ENCODE results near the gene GALNT15. TPM values are rescaled to one million over a fixed set of nuclear protein-coding genes. Genes with fewer than 3 reads are reported as not detected.

The GALNT15 gene
- total and polyA plus RNA-seq, 2 donors (not counting 1 experiment from before 2014, with no cell fraction given): not detected

DNA sequence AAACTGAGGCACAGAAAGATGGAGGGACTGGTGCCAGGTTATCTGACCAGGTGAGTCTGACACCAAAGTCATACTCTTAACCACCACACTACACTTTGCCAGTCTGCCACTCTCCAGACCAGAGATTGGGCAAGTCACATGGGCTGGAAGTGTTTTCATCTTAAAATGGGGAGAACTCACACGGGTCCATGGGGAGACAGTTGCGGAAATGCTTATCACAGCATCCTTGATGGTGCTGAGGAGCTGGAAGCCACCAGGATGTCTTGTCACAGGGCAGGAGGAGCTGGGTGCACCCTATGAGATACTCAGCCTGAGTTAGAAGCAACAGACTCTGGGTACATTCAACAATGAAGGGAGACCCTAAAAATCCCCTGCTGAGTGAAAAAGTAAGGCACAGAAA is 4.8 kb downstream of the GALNT15 start:
- Histone ChIP-seq H3K36me3 (replicated peaks in 1 of 2; ENCODE audit: control extremely low read depth in 1 of 2, control insufficient read depth in 1 of 2, extremely low read depth in 1 of 2, insufficient read depth in 2 of 2, low read length in 1 of 2) (no peaks in the 10 kb centered on the region), H3K4me3 (ENCODE audit: control extremely low read depth in 1 of 5, extremely low read depth in 1 of 5, insufficient read depth in 1 of 5, low read depth in 2 of 5, low read length in 4 of 5) (no peak overlapping the region), H3K9me3 (ENCODE audit: control extremely low read depth in 1 of 3, control insufficient read depth in 2 of 3, insufficient read depth in 1 of 3, low read length in 2 of 3) (no peaks in the 10 kb centered on the region), H3K4me2 (replicated peaks; ENCODE audit: low read depth, low read length, poor library complexity, severe bottlenecking) (no peak overlapping the region), H3K4me1 (ENCODE audit: control insufficient read depth in 2 of 2, insufficient read depth in 2 of 2, low read length in 2 of 2) (peaks cover 3 to 4% of the 10 kb centered on the region in 2 donors), H4K20me1 (ENCODE audit: control insufficient read depth, insufficient read depth, low read length, poor library complexity, severe bottlenecking) (no peaks in the 10 kb centered on the region), H3K79me2 (ENCODE audit: control insufficient read depth, insufficient read depth, low read length) (no peaks in the 10 kb centered on the region), H3K27ac (ENCODE audit: low read length in 2 of 2) (no peak overlapping the region), H3K9ac (ENCODE audit: low read length) (no peak overlapping the region), H2AFZ (ENCODE audit: insufficient read depth, low read depth, low read length, poor library complexity, severe bottlenecking) (no peak overlapping the region), H3K27me3 (replicated peaks in 1 of 4; ENCODE audit: control extremely low read depth in 1 of 4, control insufficient read depth in 3 of 4, insufficient read depth in 4 of 4, low read length in 3 of 4) (peaks cover 0 to 7% (median 4%) of the 10 kb centered on the region in 4 experiments)
- Mint-ChIP-seq H3K4me3 (no peak overlapping the region), H3K27me3 (peaks cover 23% of the 10 kb centered on the region), H3K27ac (no peak overlapping the region), H3K9me3 (ENCODE audit: insufficient read depth) (no peaks in the 10 kb centered on the region), H3K4me1 (peaks cover 7% of the 10 kb centered on the region)
- DNase-seq (no peak), ATAC-seq (ENCODE audit: low read depth) (no peak)
- TF ChIP-seq EZH2 (IDR thresholded peaks at IDR 0.05; ENCODE audit: borderline replicate concordance, insufficient read depth, low read depth, low read length, poor library complexity, severe bottlenecking): no peak
- TF ChIP-seq, protein P1, sequence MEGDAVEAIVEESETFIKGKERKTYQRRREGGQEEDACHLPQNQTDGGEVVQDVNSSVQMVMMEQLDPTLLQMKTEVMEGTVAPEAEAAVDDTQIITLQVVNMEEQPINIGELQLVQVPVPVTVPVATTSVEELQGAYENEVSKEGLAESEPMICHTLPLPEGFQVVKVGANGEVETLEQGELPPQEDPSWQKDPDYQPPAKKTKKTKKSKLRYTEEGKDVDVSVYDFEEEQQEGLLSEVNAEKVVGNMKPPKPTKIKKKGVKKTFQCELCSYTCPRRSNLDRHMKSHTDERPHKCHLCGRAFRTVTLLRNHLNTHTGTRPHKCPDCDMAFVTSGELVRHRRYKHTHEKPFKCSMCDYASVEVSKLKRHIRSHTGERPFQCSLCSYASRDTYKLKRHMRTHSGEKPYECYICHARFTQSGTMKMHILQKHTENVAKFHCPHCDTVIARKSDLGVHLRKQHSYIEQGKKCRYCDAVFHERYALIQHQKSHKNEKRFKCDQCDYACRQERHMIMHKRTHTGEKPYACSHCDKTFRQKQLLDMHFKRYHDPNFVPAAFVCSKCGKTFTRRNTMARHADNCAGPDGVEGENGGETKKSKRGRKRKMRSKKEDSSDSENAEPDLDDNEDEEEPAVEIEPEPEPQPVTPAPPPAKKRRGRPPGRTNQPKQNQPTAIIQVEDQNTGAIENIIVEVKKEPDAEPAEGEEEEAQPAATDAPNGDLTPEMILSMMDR (IDR thresholded peaks at IDR 0.05): no peak
- 91% methylated on average over 2 of the region's 2 CpGs for WGBS (ENCODE audit: insufficient coverage)
- POLR2A ChIA-PET: no interaction called here
- CTCF ChIA-PET: interaction anchor here (1.0 to 1.5 kb wide), 5 partner anchors 363 to 976 kb away, joined by 3 to 14 read pairs (median 4); partner anchors contain the start of gene CAPN7
- intact Hi-C loops (cut with micrococcal nuclease): no loop called here

DNA sequence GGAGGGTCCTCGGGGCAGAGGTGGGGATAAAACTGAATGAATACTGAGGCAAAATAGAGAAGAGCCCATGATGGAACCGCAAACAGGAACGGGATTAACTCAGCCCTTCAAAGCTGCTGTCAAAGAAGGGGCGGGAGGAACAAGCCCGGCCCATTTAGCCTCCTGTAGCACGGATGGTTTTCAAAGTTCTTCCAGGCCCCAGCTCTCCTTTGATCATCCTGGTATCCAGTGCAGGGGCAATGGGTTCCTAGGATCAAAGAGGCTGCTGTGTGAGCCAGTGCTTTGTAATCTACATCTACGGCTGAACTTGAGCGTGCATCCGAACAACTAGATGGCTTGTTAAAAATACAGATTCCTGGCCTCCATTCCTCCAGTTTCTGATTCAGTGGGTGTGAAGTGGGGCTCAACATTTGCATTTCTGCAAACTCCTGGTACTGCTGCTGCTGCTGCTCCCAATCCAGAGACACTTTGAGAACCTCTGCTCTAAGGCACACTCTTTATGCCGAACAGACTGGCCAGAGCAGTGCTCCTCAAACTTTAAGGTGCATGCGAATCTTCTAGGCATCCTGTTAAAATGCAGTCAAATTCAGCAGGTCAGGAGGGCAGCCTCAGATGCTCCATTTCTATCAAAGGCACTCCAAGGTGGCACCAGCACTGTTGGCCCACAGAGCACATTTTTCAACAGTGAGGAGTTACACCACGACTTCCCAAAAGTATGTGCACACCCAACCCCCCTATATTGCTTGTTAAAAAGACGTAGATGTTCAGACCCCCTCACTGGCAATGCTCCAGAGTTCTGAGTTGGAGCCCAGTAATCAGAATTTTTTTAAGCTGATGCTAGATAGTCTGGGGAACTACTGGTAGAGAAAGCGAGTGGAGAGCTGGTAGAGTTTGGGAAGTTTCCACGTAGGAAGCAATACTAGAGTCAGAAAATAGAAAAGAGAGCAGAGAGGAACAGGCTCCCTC is 5.6 kb downstream of the GALNT15 start:
- intact Hi-C loops (cut with micrococcal nuclease): no loop called here
- no peak overlapping the region for H3K4me3 ChIP-seq (ENCODE audit: control extremely low read depth in 1 of 5, extremely low read depth in 1 of 5, insufficient read depth in 1 of 5, low read depth in 2 of 5, low read length in 4 of 5)
- no peaks in the 10 kb centered on the region for H3K9me3 ChIP-seq (ENCODE audit: control extremely low read depth in 1 of 3, control insufficient read depth in 2 of 3, insufficient read depth in 1 of 3, low read length in 2 of 3)
- H3K9ac ChIP-seq (ENCODE audit: low read length): no peak overlapping the region
- ATAC-seq (ENCODE audit: low read depth): no peak
- TF ChIP-seq, protein P1 (IDR thresholded peaks at IDR 0.05): no peak
- no peak for TF ChIP-seq EZH2 (IDR thresholded peaks at IDR 0.05; ENCODE audit: borderline replicate concordance, insufficient read depth, low read depth, low read length, poor library complexity, severe bottlenecking)
- H4K20me1 ChIP-seq (ENCODE audit: control insufficient read depth, insufficient read depth, low read length, poor library complexity, severe bottlenecking): no peaks in the 10 kb centered on the region
- H3K4me2 ChIP-seq (replicated peaks; ENCODE audit: low read depth, low read length, poor library complexity, severe bottlenecking): no peak overlapping the region
- peaks cover 20% of the 10 kb centered on the region for H3K27me3 Mint-ChIP-seq
- H3K79me2 ChIP-seq (ENCODE audit: control insufficient read depth, insufficient read depth, low read length): no peaks in the 10 kb centered on the region
- H3K27me3 ChIP-seq (replicated peaks in 1 of 4; ENCODE audit: control extremely low read depth in 1 of 4, control insufficient read depth in 3 of 4, insufficient read depth in 4 of 4, low read length in 3 of 4): peaks cover 0 to 7% (median 4%) of the 10 kb centered on the region in 4 experiments
- CTCF ChIA-PET: no interaction called here
- peaks cover 3 to 4% of the 10 kb centered on the region in 2 donors for H3K4me1 ChIP-seq (ENCODE audit: control insufficient read depth in 2 of 2, insufficient read depth in 2 of 2, low read length in 2 of 2)
- H3K36me3 ChIP-seq (replicated peaks in 1 of 2; ENCODE audit: control extremely low read depth in 1 of 2, control insufficient read depth in 1 of 2, extremely low read depth in 1 of 2, insufficient read depth in 2 of 2, low read length in 1 of 2): no peaks in the 10 kb centered on the region
- H3K27ac ChIP-seq (ENCODE audit: low read length in 2 of 2): no peak overlapping the region
- POLR2A ChIA-PET: no interaction called here
- peaks cover 7% of the 10 kb centered on the region for H3K4me1 Mint-ChIP-seq
- no peaks in the 10 kb centered on the region for H3K9me3 Mint-ChIP-seq (ENCODE audit: insufficient read depth)
- H3K27ac Mint-ChIP-seq: no peak overlapping the region
- H3K4me3 Mint-ChIP-seq: no peak overlapping the region
- 92% methylated on average over 9 of the region's 15 CpGs for WGBS (ENCODE audit: insufficient coverage)
- no peak for DNase-seq
- no peak overlapping the region for H2AFZ ChIP-seq (ENCODE audit: insufficient read depth, low read depth, low read length, poor library complexity, severe bottlenecking)

Measured in B cell (primary cell).